Stimulated activated memory B cell treated with anti-CD40 and anti-IgM and Interleukin-4, amounts not matched to agents 10 μg/mL and 1 μg/mL and 100 μg/mL, for 72 hours (primary cell): Measurements from ENCODE around the gene PCDHGA1.
A peak's percentile ranks its signal among the peaks of the same experiment; 100 is the strongest.

Experiments
- ATAC-seq: fragments of 150-1000 bp; cut with Tn5 transposase; 2 replicates; pipeline ENCODE4 v1.10.0; 2021
- H3K27ac Mint-ChIP-seq: one replicate; pipeline ENCODE4 v1.8.0; 2022; ENCODE audit warnings: mild to moderate bottlenecking, mixed read lengths
- H3K27me3 Mint-ChIP-seq: one replicate; pipeline ENCODE4 v1.8.0; 2022; ENCODE audit warnings: mixed read lengths
- H3K36me3 Mint-ChIP-seq: one replicate; pipeline ENCODE4 v1.8.0; 2022; ENCODE audit warnings: mixed read lengths
- H3K4me1 Mint-ChIP-seq: one replicate; pipeline ENCODE4 v1.8.0; 2022; ENCODE audit warnings: mixed read lengths
- H3K4me3 Mint-ChIP-seq: one replicate; pipeline ENCODE4 v1.8.0; 2022; ENCODE audit warnings: mild to moderate bottlenecking, moderate library complexity, mixed read lengths
- H3K9me3 Mint-ChIP-seq: one replicate; pipeline ENCODE4 v1.8.0; 2022; ENCODE audit warnings: mixed read lengths

PCDHGA1 gene

GRCh38 chr5:141492168-141492885, 162.0 kb downstream of the PCDHGA1 start:
- Mint-ChIP-seq H3K9me3 (no peaks in the 10 kb centered on the region), H3K4me3 (peak overlapping the region; percentile 86), H3K27ac (peak overlapping the region; percentile 65), H3K27me3 (peaks cover 66% of the 10 kb centered on the region), H3K4me1 (peaks cover 14% of the 10 kb centered on the region), H3K36me3 (no peaks in the 10 kb centered on the region)
- peak; percentile 68 for ATAC-seq

GRCh38 chr5:141493500-141494422, 163.4 kb downstream of the PCDHGA1 start:
- no peak overlapping the region for H3K27ac Mint-ChIP-seq
- ATAC-seq = no peak
- H3K4me3 Mint-ChIP-seq = no peak overlapping the region
- no peaks in the 10 kb centered on the region for H3K36me3 Mint-ChIP-seq
- no peaks in the 10 kb centered on the region for H3K9me3 Mint-ChIP-seq
- peaks cover 57% of the 10 kb centered on the region for H3K27me3 Mint-ChIP-seq
- H3K4me1 Mint-ChIP-seq = peaks cover 14% of the 10 kb centered on the region

GRCh38 chr5:141494761-141495452, 164.6 kb downstream of the PCDHGA1 start:
- peaks cover 46% of the 10 kb centered on the region for H3K27me3 Mint-ChIP-seq
- H3K4me1 Mint-ChIP-seq = peaks cover 14% of the 10 kb centered on the region
- no peak for ATAC-seq
- H3K4me3 Mint-ChIP-seq = no peak overlapping the region
- H3K27ac Mint-ChIP-seq = no peak overlapping the region
- no peaks in the 10 kb centered on the region for H3K9me3 Mint-ChIP-seq
- no peaks in the 10 kb centered on the region for H3K36me3 Mint-ChIP-seq

- Mint-ChIP-seq H3K4me3 (no peak overlapping the region), H3K27me3 (peaks cover 41% of the 10 kb centered on the region), H3K9me3 (no peaks in the 10 kb centered on the region), H3K4me1 (peaks cover 14% of the 10 kb centered on the region), H3K27ac (no peak overlapping the region), H3K36me3 (no peaks in the 10 kb centered on the region)
- ATAC-seq = no peak
These were observed 165.1 kb downstream of the PCDHGA1 start for GRCh38 chr5:141495453-141495811.

GRCh38 chr5:141496038-141496437, 165.7 kb downstream of the PCDHGA1 start:
- peaks cover 35% of the 10 kb centered on the region for H3K27me3 Mint-ChIP-seq
- ATAC-seq = no peak
- H3K36me3 Mint-ChIP-seq = no peaks in the 10 kb centered on the region
- H3K4me3 Mint-ChIP-seq = no peak overlapping the region
- H3K27ac Mint-ChIP-seq = no peak overlapping the region
- H3K4me1 Mint-ChIP-seq = peaks cover 10% of the 10 kb centered on the region
- no peaks in the 10 kb centered on the region for H3K9me3 Mint-ChIP-seq

GRCh38 chr5:141501761-141502160, 171.4 kb downstream of the PCDHGA1 start:
- Mint-ChIP-seq H3K27ac (no peak overlapping the region), H3K9me3 (no peaks in the 10 kb centered on the region), H3K4me1 (peaks cover 17% of the 10 kb centered on the region), H3K36me3 (no peaks in the 10 kb centered on the region), H3K27me3 (no peaks in the 10 kb centered on the region), H3K4me3 (no peak overlapping the region)
- ATAC-seq = no peak

GRCh38 chr5:141503681-141504080, 173.4 kb downstream of the PCDHGA1 start:
- no peak overlapping the region for H3K4me3 Mint-ChIP-seq
- no peaks in the 10 kb centered on the region for H3K36me3 Mint-ChIP-seq
- no peak overlapping the region for H3K27ac Mint-ChIP-seq
- no peaks in the 10 kb centered on the region for H3K9me3 Mint-ChIP-seq
- no peaks in the 10 kb centered on the region for H3K27me3 Mint-ChIP-seq
- no peak for ATAC-seq
- H3K4me1 Mint-ChIP-seq = peaks cover 37% of the 10 kb centered on the region

GRCh38 chr5:141504216-141504615, 173.9 kb downstream of the PCDHGA1 start:
- peaks cover 42% of the 10 kb centered on the region for H3K4me1 Mint-ChIP-seq
- no peaks in the 10 kb centered on the region for H3K27me3 Mint-ChIP-seq
- H3K27ac Mint-ChIP-seq = no peak overlapping the region
- no peak overlapping the region for H3K4me3 Mint-ChIP-seq
- no peak for ATAC-seq
- H3K36me3 Mint-ChIP-seq = no peaks in the 10 kb centered on the region
- no peaks in the 10 kb centered on the region for H3K9me3 Mint-ChIP-seq

GRCh38 chr5:141506381-141507155, 176.3 kb downstream of the PCDHGA1 start:
- H3K36me3 Mint-ChIP-seq = no peaks in the 10 kb centered on the region
- peaks cover 65% of the 10 kb centered on the region for H3K4me1 Mint-ChIP-seq
- ATAC-seq = no peak
- H3K4me3 Mint-ChIP-seq = no peak overlapping the region
- no peaks in the 10 kb centered on the region for H3K27me3 Mint-ChIP-seq
- H3K9me3 Mint-ChIP-seq = peaks cover 3% of the 10 kb centered on the region
- peak overlapping the region; percentile 44 for H3K27ac Mint-ChIP-seq

GRCh38 chr5:141507387-141508091, 177.2 kb downstream of the PCDHGA1 start:
- Mint-ChIP-seq H3K27ac (peak overlapping the region; percentile 44), H3K4me1 (peaks cover 75% of the 10 kb centered on the region), H3K36me3 (no peaks in the 10 kb centered on the region), H3K4me3 (no peak overlapping the region), H3K27me3 (no peaks in the 10 kb centered on the region), H3K9me3 (peaks cover 5% of the 10 kb centered on the region)
- ATAC-seq = peak; percentile 13

- no peak for ATAC-seq
- no peaks in the 10 kb centered on the region for H3K36me3 Mint-ChIP-seq
- H3K9me3 Mint-ChIP-seq = peaks cover 5% of the 10 kb centered on the region
- H3K4me3 Mint-ChIP-seq = no peak overlapping the region
- peaks cover 84% of the 10 kb centered on the region for H3K4me1 Mint-ChIP-seq
- H3K27me3 Mint-ChIP-seq = no peaks in the 10 kb centered on the region
- peak overlapping the region; percentile 52 for H3K27ac Mint-ChIP-seq
These were observed 178.1 kb downstream of the PCDHGA1 start for GRCh38 chr5:141508440-141508797.

- H3K9me3 Mint-ChIP-seq = peaks cover 5% of the 10 kb centered on the region
- no peaks in the 10 kb centered on the region for H3K27me3 Mint-ChIP-seq
- ATAC-seq = no peak
- peak overlapping the region; percentile 67 for H3K4me3 Mint-ChIP-seq
- peaks cover 4% of the 10 kb centered on the region for H3K36me3 Mint-ChIP-seq
- H3K27ac Mint-ChIP-seq = peak overlapping the region; percentile 52
- peaks cover 84% of the 10 kb centered on the region for H3K4me1 Mint-ChIP-seq
These were observed 178.7 kb downstream of the PCDHGA1 start for GRCh38 chr5:141508798-141509611.

GRCh38 chr5:141510160-141510559, 179.8 kb downstream of the PCDHGA1 start:
- peaks cover 12% of the 10 kb centered on the region for H3K36me3 Mint-ChIP-seq
- peaks cover 83% of the 10 kb centered on the region for H3K4me1 Mint-ChIP-seq
- peak overlapping the region; percentile 52 for H3K27ac Mint-ChIP-seq
- peaks cover 5% of the 10 kb centered on the region for H3K9me3 Mint-ChIP-seq
- H3K4me3 Mint-ChIP-seq = no peak overlapping the region
- H3K27me3 Mint-ChIP-seq = no peaks in the 10 kb centered on the region
- ATAC-seq = no peak
